Uterus (tissue), 2 donors: Measurements from ENCODE around the gene MCM9.

Experiments used
- POLR2A ChIP-seq, 2 donors: fragments of 450-650 bp; IDR thresholded peaks; one replicate each; pipeline ENCODE4 v1.6.1; 2016; ENCODE audit warnings: antibody characterized with exemption in 2 of 2, mild to moderate bottlenecking in 1 of 2, moderate library complexity in 1 of 2
- TF ChIP-seq, protein P1 (sequence below), 4 experiments: fragments of 200-600 bp in 2 of 4; fragments of 450-650 bp in 2 of 4; sonication (generic) in 2 of 4; IDR thresholded peaks; one replicate each; pipeline ENCODE4 v1.5.1; 2016 to 2019; ENCODE audit warnings: antibody characterized with exemption in 4 of 4, mild to moderate bottlenecking in 2 of 4, moderate library complexity in 1 of 4

DNA sequence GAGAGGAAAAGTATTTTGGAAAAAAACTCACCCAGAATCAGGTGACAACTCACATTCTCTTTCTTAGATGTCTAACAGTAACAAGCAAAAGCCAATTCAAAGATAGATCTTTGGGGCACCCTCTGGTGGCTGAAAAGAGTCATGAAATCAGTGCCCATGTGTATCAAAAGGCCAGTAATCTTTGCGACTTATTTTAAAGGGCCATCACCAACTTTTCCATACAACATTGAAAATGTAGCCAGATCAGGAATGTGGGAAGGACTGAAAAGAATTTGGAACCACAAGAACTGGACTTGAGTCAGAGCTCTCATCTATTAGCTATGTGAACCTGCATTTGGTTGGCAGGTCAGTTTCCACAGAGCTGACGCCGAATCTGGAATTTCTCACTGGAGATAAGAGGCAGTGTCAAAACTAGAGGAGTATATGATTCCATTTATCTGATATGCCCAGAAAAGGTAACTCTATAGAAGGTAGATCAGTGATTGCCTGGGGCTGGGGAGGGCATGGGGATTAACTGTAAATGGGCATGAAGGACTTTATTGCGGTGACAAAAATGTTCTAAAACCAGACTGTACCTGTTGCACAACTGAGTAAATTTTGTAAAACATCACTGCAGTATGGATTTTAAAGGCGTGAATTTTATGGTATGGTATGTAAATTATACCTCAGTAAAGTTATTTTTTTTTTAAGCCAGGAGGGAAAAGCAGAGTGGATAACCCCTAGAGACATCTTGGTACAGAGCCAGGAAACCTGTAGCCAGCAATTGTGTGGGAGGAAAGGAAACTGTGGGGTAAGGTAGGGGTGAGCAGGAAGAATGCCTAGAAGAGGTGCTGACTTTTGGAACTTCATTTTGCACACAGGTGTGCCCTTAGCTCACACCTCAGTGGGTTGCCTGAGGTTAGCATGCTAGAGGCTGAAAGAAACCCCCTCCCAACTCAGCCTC is 158.1 kb downstream of the MCM9 start:
- TF ChIP-seq, protein P1, sequence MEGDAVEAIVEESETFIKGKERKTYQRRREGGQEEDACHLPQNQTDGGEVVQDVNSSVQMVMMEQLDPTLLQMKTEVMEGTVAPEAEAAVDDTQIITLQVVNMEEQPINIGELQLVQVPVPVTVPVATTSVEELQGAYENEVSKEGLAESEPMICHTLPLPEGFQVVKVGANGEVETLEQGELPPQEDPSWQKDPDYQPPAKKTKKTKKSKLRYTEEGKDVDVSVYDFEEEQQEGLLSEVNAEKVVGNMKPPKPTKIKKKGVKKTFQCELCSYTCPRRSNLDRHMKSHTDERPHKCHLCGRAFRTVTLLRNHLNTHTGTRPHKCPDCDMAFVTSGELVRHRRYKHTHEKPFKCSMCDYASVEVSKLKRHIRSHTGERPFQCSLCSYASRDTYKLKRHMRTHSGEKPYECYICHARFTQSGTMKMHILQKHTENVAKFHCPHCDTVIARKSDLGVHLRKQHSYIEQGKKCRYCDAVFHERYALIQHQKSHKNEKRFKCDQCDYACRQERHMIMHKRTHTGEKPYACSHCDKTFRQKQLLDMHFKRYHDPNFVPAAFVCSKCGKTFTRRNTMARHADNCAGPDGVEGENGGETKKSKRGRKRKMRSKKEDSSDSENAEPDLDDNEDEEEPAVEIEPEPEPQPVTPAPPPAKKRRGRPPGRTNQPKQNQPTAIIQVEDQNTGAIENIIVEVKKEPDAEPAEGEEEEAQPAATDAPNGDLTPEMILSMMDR (IDR thresholded peaks at IDR 0.05) = peak; percentile 59 to 69 (median 65)
- no peak for TF ChIP-seq POLR2A (IDR thresholded peaks at IDR 0.05)
